GM10266 (cell line): ENCODE results near the gene GAB3.

ENCODE experiments used
- DNase-seq: peaks from one replicate; pipeline ENCODE4 v3.0.0; 2012; ENCODE audit errors: extremely low spot score
- TF ChIP-seq, protein P1 (sequence below): IDR thresholded peaks from 2 replicates; pipeline ENCODE4 v1.5.1; 2012; ENCODE audit warnings: mild to moderate bottlenecking, low read depth; ENCODE audit not compliant: control insufficient read depth, insufficient read depth; ENCODE audit errors: missing control alignments

Gene GAB3

DNA sequence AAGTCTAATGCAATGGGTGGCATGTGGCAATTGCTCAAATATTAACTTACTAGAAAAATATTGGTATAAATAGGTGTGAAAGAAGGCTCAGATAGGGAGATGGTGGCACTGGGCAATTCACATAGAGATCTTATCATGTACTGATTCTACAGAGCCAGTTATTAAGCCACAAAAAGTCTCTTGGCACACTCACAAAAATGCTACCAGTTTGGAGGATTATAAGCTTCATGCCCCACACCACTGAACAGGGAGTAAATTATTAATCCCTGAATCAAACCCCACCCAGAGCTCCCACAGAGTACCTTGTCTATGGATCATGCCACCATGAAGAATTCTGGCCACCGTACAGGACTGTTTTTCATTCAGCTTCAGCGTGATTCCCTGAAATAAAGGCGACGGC, 40.6 kb upstream of the GAB3 start:
- TF ChIP-seq, protein P1, sequence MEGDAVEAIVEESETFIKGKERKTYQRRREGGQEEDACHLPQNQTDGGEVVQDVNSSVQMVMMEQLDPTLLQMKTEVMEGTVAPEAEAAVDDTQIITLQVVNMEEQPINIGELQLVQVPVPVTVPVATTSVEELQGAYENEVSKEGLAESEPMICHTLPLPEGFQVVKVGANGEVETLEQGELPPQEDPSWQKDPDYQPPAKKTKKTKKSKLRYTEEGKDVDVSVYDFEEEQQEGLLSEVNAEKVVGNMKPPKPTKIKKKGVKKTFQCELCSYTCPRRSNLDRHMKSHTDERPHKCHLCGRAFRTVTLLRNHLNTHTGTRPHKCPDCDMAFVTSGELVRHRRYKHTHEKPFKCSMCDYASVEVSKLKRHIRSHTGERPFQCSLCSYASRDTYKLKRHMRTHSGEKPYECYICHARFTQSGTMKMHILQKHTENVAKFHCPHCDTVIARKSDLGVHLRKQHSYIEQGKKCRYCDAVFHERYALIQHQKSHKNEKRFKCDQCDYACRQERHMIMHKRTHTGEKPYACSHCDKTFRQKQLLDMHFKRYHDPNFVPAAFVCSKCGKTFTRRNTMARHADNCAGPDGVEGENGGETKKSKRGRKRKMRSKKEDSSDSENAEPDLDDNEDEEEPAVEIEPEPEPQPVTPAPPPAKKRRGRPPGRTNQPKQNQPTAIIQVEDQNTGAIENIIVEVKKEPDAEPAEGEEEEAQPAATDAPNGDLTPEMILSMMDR = no peak
- no peak for DNase-seq

DNA sequence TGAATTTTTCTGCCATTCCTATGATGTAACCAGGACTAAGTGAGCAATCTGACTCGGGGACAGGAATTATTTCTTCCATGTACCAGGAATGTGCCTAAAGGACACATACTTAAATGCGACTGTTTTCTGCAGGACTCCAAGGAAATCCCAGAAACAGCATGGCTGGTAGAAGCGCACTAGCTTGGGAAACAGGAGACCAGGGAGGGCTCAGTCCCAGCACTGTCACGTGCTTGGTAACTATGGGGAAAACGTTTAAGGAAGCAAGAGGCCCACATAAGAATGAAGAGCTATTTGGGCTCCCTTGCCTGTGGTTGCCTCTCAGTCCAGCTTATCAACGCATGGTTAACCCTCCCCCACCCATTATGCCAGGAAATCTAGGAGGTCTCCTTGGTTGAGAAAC, 34.8 kb upstream of the GAB3 start:
- TF ChIP-seq, protein P1 = no peak
- DNase-seq = no peak

DNA sequence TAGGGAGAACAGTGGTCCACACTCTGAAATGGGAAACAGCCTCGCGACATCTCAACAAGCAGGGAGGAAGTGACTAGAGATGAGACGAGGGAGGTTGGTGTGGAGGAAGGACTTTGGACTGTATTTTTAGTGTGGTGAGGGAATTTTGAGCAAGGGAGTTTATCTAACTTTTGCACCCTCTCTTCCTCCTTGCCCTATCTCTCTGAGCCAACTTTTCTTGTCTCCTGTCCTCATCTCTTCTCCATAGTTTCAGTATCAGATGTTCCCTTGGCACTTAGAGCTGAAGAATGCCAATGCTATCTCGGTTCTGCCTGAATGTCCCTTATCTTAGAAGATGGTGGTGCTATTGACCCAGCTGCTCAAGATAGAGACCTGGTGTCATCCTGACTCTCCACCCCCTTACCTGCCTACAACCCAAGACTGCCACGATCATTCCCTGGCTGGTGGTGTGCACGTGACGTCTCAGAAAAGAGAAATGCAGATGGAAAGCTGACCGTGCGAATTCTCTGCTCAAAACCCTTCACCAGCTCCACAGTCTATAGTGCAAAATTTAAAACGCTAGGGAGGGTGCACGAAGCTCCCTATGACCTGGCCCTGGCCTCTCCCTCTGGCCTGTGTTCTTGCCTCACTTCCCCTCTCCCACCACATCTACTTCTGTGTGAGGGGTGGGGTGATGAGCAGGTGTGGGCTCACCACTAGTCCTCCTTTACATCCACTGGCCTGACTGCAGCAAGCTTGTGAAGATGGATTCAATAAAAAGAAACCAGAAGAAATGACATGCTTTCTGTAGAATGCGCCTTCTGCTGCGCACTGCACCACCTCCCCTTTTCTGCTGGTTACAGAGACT, 33.5 kb upstream of the GAB3 start:
- DNase-seq = no peak

DNA sequence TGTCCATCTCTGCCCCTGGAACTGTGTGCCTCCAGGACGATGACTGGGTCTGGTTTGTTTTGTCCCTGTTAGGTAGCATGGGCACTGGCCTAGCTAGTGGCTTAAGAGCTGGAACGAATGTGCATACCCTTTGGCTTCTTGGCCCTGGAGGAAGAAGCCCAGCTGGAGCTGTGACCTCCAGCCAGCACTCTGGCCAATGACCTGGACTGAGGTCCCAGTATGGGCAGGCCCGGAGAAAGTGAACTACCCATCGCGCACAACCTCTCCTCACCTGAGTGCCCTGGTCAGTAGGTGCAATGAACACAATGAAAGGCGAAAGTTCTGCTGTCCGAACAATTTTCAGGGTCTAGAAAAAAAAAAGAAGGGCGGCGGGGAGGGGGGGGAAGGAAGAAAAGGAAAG, 30.1 kb upstream of the GAB3 start:
- TF ChIP-seq, protein P1 = no peak
- DNase-seq = no peak

More for the DNA sequence above, 33.5 kb upstream of the GAB3 start:
- TF ChIP-seq, protein P1 = no peak

DNA sequence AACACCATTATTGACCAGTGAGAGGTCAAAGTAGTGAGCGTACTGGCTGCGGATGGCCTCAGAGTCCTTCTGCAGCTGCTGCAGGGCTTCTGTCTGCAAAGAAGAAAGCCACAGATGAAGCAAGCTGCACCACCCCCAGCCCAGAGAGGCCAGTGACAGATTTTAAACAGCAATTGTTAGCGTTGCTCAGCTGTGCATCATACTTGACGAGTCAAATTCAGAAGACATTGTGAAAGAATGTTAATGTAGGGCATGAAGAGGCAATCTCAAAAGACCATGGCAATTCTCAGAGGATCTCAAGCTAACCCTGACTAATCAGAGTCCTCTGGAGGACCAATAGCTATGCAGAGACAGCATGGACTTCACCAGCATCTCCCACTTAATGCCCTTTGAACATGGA, 28.4 kb upstream of the GAB3 start:
- TF ChIP-seq, protein P1 = no peak
- DNase-seq = no peak

DNA sequence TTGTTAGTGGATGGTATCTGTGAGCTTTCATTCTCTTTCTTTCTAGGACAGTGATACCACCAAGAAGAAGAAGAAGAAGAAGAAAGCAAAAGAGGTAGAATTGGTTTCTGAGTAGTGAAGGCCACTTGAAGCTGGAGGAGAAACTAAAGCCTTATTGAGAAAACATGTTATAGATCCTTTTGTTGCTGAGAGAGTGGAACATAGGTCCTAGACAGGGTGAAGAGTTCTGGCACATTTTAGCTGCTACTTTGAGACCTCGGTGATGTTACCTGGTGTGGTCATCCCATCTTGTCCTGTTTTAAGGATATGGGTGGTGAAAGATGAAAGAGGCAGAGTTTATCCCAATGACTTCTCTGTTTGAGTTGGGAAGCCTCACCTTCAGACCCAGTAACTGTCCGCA, 25.9 kb upstream of the GAB3 start:
- TF ChIP-seq, protein P1 = no peak
- no peak for DNase-seq
